ENCODE measurements around the gene SERP2.
A peak's percentile ranks its signal among the peaks of the same experiment; 100 is the strongest.
"Not testable (repeated sequence)": the region's sequence is repeated elsewhere in the genome, so short reads cannot be mapped to it uniquely, and the experiment has no call there.

Gene SERP2

GRCh38 chr13:44373601-44374347 lies at the start of gene SERP2:
TSS of gene SERP2 (plus strand) at chr13:44373824. CDS start at chr13:44374026, 202 bp downstream.
- no peak for DNase-seq

DNA sequence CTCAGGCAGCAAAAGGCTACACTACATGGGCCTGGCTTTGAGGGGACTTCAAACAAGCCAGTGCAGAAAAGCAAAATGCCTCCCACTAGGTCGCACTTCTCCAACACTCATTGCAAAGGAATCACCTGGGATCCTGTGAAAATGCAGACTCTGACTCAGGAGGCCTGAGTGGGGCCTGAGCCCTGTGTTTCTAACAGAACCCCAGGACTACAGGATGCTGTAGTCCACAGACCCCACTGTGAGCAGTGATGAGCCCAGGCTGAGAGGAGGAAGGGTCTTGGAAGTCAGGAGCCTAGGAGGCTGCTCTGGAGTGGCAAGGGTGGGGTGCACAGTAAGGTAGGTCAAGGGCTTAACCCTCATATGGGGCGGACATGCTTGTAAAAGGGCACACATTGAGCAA lies 46.7 kb upstream of the SERP2 start:
- no peak for DNase-seq

DNA sequence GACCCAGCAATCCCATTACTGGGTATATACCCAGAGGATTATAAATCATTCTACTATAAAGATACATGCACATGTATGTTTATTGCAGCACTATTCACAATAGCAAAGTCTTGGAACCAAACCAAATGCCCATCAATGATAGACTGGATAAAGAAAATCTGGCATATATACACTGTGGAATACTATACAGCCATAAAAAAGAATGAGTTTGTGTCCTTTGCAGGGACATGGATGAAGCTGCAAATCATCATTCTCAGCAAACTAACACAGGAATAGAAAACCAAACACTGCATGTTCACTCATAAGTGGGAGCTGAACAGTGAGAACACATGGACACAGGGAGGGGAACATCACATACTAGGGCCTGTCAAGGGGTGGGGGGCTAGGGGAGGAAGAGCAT lies 44.6 kb upstream of the SERP2 start:
- DNase-seq = not testable (repeated sequence)

- DNase-seq = no peak
Observed at GRCh38 chr13:44329909-44330545, 43.6 kb upstream of the SERP2 start.

DNA sequence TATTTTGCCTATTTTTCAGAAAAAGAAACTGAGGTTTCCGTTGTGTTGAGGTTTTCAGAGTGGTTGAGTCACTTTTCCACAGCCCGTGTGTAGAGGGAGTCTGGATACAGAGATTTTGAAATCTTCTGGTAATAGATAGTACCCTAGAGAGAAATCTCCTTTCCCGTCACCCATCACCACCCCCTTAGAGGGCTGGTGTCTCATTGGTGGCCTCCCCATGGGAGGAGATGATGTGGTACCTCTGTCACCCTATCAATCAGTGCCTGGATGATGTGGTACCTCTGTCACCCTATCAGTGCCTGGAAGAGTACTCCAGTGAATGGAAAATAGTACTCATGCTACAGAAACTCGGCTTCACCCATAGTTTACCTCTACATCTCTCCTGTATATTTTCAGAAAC lies 42.2 kb upstream of the SERP2 start:
- no peak for DNase-seq

DNA sequence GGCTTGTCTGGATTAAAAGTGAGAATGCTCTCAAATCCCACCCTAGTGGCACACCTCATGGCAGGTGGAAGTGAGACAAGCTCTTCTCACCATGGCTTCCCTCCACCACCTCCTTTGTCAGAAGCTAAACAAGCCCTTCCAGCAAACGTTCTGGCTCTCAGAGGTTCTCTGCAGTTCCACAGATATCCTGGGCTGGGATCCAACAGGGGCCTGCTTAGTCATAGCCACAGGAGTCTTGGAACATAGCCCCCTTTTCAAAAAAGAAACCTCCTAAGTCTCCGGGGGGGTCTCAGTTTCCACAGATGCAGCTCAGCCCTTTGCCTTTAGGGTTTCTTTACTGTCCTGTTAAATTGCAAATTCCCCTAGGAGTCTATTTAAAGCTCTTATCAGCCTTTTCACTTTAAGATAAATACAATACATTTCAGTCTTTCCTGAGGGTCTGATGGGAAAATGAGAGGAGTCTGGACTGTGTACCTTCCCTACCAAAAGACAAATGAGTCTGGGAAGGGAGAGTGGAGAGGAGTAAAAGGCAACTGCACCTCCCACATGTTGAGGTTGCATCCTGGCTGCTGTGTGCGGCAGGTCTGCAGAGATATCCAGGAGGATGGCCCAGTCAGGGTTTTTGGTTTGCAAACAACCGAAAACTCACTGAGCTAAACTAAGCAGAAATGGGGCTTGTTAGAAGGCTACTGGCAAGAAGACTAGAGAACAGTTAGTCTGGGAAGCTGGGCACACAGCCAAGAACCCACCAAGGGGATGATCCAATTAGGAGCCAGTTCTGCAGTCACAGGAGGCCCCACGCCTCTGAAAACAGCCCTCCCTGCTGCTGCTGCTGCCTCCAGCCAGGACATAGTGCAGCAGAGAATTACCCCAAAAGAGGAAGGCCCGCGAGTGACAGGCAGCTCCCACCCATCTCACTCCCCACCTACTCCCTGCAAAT lies 41.4 kb upstream of the SERP2 start:
- peak; percentile 17 for DNase-seq

DNA sequence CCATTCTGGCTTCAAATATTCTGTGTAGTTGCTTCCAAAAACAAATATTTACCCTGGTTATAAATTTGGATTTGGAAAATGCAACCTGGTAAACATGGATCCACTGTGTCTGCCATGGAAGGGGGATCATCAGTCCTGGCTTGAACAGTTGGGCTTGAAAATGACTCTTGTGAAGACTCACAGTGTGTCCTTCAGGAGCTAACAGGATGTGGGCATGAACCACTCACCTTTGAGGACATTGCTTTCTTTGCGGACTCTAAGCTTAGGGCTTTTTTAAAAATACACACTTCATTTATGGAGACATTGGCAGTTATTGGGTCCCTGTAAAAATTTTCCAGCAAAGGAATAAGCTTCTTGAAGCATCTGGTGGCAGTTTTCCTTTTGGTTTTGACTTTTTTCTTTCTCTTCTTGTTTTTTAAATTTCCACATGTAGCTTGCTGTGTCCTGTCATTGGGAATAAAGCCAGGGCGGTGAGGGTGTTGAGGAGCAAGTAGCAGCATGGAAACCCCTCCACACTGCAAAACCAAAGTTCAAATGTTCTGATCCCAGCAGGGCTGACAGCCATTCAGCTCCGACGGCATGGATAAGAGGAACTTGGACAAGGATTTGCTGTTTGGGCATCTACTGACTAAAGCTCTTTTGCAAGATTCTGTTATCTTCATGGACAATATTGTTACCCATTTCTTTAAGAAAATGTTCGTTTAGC lies 39.5 kb upstream of the SERP2 start:
- DNase-seq = no peak

DNA sequence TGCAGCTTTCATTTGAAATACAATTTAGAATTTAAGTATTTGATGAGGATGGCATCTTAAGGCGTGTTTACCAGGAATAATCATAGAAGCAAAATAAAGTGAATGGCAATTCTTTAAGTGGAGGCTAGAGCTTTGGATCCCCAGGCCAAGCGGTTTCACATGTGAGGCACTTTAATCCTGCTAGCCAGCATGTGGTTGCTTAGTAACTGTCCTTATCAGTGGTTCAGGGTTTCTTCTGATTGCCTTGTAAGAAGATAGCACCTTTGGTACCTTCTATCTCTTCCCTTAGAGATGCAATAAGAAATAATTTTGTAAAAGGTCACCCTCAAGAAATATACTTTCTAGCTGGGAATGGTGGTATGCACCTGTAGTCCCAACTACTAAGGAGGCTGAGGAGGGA lies 38.9 kb upstream of the SERP2 start:
- DNase-seq = no peak

DNA sequence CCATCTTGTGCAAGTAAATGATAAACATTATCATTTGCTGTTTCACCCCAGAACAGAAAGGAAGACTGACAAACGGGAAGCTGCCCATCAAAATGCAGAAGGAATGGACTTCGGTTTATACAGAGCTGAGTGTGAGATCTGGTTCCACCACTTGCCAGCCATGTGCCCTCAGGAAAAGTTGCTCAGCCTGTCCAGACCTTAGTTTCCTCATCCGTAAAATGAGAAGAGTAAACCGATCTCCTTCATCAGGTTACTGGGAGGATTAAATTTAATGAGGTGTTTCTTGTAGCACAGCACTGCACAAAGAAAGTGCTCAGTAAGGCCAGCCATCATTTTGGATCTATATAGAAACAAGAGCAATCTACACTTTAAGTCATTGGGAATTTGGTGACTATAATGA lies 36.7 kb upstream of the SERP2 start:
- DNase-seq = no peak

DNA sequence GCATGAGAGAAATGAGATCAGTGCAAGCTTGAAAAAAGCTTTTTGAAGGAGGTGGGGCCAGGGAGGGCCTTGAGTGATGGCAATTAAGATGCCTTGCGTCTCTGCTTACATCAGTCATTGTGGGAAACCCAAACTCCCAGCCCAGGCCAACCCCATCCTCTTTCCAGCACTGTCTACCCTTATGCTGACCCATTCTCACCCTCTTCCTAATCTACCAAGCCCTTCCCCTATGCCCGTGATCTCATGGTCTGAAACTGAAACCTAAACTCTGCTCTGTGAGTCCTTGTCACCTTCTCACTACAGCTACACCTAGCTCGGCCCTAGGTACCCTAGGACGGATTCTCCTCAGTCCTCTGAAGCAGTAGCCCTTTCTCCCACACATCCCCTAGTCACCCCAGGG lies 36.0 kb upstream of the SERP2 start:
- no peak for DNase-seq

DNA sequence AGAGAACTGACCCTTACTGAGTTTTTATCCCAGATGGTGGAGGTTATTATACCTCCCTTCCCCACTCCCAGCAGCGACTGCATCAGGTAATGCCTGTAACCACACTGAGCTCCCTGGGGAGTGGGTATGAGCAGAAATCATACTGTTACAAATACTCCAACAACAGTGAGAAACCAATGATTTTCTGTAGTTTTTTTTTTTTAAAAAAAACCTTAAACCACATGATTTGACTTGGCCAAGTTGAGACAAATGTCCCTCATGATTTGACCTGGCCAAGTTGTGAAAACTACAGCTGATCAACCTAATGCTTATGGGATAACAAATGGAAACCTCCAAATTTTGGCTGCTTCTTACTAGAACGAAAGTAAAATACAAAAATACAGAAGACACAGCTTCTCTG lies 33.1 kb upstream of the SERP2 start:
- DNase-seq = no peak

- DNase-seq = no peak
Observed at GRCh38 chr13:44342741-44343140, 30.9 kb upstream of the SERP2 start.

GRCh38 chr13:44346534-44346933 lies 27.1 kb upstream of the SERP2 start:
- no peak for DNase-seq

DNA sequence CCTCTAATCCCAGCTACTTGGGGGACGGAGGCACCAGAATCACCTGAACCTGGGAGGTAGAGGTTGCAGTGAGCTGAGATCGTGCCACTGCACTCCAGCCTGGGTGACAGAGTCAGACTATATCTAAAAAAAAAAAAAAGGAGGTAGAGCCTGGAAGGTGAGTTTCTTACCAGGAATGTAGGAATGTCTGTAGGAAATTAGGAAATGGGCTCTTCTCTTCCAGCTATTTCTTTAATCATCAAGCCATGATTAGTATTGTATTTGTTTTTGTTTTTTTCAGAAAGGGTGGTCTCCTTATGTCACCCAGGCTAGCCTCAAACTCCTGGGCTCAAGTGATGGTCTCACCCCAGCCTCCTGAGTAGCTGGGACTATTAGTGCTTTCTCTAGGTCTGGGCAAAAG lies 26.3 kb upstream of the SERP2 start:
- no peak for DNase-seq

DNA sequence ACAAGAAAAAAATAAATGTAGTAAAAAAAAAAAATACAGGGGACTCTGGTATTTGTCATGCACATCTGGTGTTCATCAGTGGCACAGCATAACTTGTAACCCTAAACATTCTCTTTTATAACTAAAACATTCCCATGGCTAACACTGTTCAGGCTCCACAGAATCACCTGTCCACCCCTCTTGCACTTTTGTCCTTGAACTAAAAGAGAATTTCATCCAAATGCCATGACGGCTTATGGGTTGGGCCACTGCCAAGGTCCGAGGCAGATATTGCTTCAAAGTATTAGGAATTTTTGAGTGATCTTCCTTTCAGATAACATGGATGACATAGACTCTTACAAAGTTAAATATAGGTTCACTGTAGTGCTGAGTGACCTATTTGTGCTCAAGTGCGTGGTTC lies 25.7 kb upstream of the SERP2 start:
- DNase-seq = no peak

- no peak for DNase-seq
Observed at GRCh38 chr13:44350775-44351504, 22.7 kb upstream of the SERP2 start.

DNA sequence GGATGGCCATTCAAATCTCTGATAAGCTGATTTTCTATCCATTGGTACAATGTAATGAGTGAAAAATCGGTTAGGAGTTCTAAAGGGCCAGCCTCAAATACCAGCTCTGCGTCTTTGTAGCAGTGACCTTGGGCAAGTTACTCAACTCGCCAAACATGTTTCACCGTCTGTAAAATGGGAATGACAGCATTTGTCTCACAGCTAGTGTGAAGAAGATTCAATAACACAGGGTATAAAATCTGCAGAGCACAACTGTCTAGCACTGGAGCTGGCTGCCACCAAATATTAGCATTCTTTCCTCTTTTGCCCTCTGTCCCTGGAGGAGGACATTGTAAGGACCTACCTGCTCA lies 22.1 kb upstream of the SERP2 start:
- no peak for DNase-seq

DNA sequence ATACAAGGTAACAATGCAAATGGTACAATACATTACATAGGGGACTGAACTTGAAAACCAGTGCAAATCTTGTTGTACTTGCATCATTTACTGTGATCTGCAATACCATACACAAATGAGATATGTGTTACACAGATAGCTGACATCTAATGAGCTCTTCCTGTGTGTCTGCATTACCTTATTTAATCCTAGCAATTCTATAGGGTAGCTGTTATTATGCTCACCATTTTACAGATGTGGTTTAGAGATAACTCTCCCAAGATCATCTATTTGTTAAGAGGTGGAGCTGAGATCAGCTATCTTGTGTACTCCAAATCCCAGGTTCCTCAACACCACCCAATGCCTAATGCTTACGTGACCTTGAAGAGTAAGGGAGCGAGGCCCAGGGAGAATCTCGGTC lies 21.4 kb upstream of the SERP2 start:
- no peak for DNase-seq

- no peak for DNase-seq
Observed at GRCh38 chr13:44352671-44353070, 21.0 kb upstream of the SERP2 start.

GRCh38 chr13:44354331-44354730 lies 19.3 kb upstream of the SERP2 start:
- no peak for DNase-seq

DNA sequence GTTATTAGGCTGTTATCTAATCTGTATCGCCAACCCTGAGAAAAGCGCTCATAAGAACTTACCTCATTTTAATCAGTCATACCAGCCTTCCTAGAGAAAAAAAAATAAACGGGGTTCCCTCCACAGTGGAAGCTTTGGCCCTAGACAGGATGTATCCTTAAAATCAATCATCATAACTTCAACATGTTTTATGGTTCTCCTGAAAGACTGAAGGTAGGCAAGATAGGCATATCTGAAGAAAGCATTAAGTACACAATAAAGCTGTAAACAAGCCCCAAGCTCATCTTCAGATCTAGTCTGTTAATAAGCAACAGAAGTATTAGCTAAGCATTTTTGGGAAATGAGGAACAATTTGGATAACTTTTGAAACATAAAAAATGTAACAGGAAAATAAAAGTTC lies 18.7 kb upstream of the SERP2 start:
- DNase-seq = no peak

DNA sequence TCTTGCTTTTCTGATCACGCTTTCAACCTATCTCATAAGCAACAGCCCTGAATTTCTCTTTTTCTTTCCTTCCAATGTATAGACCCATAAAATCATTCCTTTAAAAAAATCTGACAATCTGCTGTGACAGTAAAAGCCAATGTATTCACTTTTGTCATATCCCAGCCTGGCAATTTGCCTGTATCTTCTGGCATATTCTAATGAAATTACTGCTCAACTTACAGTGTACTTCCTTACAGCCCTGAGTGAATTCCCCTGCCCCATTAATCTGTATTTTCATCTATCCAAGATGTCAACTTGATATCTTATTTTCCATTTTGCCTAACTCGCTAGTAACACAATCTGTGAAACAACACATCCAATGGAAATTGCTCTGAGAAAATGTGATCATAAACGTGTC lies 18.0 kb upstream of the SERP2 start:
- no peak for DNase-seq

DNA sequence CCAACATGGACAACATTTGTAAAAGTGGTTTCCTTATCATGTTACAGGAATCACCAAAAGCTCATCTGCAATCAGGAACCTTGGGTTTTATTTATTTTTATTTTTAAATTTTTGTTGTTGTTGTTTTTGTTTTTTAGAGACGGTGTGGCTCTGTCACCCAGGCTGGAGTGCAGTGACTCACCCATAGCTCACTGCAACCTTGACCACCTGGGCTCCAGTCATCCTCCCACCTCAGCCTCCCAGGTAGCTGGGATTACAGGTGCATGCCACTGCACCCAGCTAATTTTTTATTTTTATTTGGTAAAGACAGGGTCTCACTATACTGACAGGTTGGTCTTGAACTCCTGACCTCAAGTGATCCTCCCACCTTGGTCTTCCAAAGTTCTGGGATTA lies 13.6 kb upstream of the SERP2 start:
- no peak for DNase-seq

All from kidney glomerular epithelial cell (primary cell).